Caki2 (cell line): Measurements from ENCODE around the gene TACR3. TPM values are rescaled to one million over a fixed set of nuclear protein-coding genes. Genes with fewer than 3 reads are reported as not detected.
"Not testable (repeated sequence)": the region's sequence is repeated elsewhere in the genome, so short reads cannot be mapped to it uniquely, and the experiment has no call there.

Experiments
- DNase-seq: peaks from one replicate; pipeline ENCODE4 v3.0.0-alpha.2; 2015; ENCODE audit warnings: low read depth
- in situ Hi-C: cut with HindIII; loops from 2 replicates; pipeline ENCODE4 v1.10.0; 2016; ENCODE audit warnings: low sequenced_read_pairs, low pct_unique_long_range_greater_than_20kb, mixed read lengths
- total RNA-seq: library from RNA; depleted of rRNA; stranded (reverse); fragments of >200 nt; shearing (Covaris generic); gene quantifications from 2 replicates; pipeline ENCODE4 v1.2.3, GENCODE V29; 2014; ENCODE audit warnings: low replicate concordance

TACR3 gene
- total RNA-seq, 1 experiment from 2014 or later, result not detected

DNA sequence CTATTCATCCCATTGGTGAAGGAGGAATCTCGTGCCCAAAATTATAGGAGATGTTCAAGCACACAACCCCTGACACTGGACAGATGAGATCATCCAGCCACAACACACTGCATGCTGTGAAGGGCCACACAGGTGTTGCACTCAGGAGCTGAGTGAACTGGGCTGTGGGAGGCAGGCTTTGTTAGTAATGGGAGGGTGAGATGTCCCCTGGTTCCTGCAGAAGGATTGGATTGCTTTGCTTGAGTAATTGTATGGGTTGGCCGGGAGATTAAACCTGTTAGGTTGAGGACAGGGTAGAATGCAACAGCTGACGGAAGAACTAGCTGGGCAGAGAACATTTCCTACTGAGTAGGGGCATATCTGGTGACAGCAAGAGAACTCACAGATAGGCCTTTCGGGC is 152.2 kb downstream of the TACR3 start:
- no peak for DNase-seq
- in situ Hi-C loops, result no loop called here

- in situ Hi-C loops, DNase-seq: not testable (repeated sequence)
Measured at GRCh38 chr4:103559178-103559577, 160.6 kb downstream of the TACR3 start.
